ENCODE measurements around the gene ELMOD1. TPM values are rescaled to one million over a fixed set of nuclear protein-coding genes. Genes with fewer than 3 reads are reported as not detected.

The ELMOD1 gene
- total RNA-seq, 1 experiment from 2014 or later, result not detected

Other genes starting within 250 kb of the ELMOD1 start
- 3.7 and 10.6 TPM in 2 replicates for gene CWF19L2, start 133.3 kb upstream of the ELMOD1 start, total RNA-seq (2014; rRNA removed; shearing (Covaris generic); ENCODE audit: low replicate concordance)
- gene ALKBH8, start 25.4 kb upstream of the ELMOD1 start, total RNA-seq (2014; rRNA removed; shearing (Covaris generic); ENCODE audit: low replicate concordance), result 5.5 and 7.0 TPM in 2 replicates
- not detected in 2 replicates for gene SLN, start 120.9 kb downstream of the ELMOD1 start, total RNA-seq (2014; rRNA removed; shearing (Covaris generic); ENCODE audit: low replicate concordance)

Data from MG63 (cell line).